Mucosa of stomach (tissue), 1 donor: ENCODE results near the gene KCNQ2.

ENCODE experiments used
- H3K27me3 ChIP-seq: one replicate; pipeline ENCODE4 v1.7.0; 2013; ENCODE audit warnings: mild to moderate bottlenecking, low read length; ENCODE audit not compliant: control insufficient read depth, insufficient read depth
- H3K36me3 ChIP-seq: one replicate; pipeline ENCODE4 v1.7.0; 2013; ENCODE audit warnings: low read length; ENCODE audit not compliant: control insufficient read depth, insufficient read depth
- H3K4me1 ChIP-seq: one replicate; pipeline ENCODE4 v1.7.0; 2013; ENCODE audit warnings: mild to moderate bottlenecking, low read length; ENCODE audit not compliant: control insufficient read depth, insufficient read depth
- H3K4me3 ChIP-seq: one replicate; pipeline ENCODE4 v1.7.0; 2013; ENCODE audit warnings: low read length
- H3K9ac ChIP-seq: one replicate; pipeline ENCODE4 v1.7.0; 2013; ENCODE audit warnings: mild to moderate bottlenecking, low read length, moderate library complexity
- H3K9me3 ChIP-seq: one replicate; pipeline ENCODE4 v1.7.0; 2013; ENCODE audit warnings: mild to moderate bottlenecking, low read length, moderate library complexity; ENCODE audit not compliant: control insufficient read depth
- donor health status: Pancreatic carcinoma.

The KCNQ2 gene

GRCh38 chr20:63363013-63363957 lies 109.2 kb downstream of the KCNQ2 start:
- peaks cover 52% of the 10 kb centered on the region for H3K27me3 ChIP-seq
- no peaks in the 10 kb centered on the region for H3K9me3 ChIP-seq
- no peaks in the 10 kb centered on the region for H3K4me1 ChIP-seq
- no peak overlapping the region for H3K4me3 ChIP-seq
- no peaks in the 10 kb centered on the region for H3K36me3 ChIP-seq
- no peak overlapping the region for H3K9ac ChIP-seq

- peaks cover 55% of the 10 kb centered on the region for H3K27me3 ChIP-seq
- H3K4me3 ChIP-seq = no peak overlapping the region
- no peaks in the 10 kb centered on the region for H3K4me1 ChIP-seq
- H3K9me3 ChIP-seq = no peaks in the 10 kb centered on the region
- no peak overlapping the region for H3K9ac ChIP-seq
- no peaks in the 10 kb centered on the region for H3K36me3 ChIP-seq
Measured at GRCh38 chr20:63362436-63363009, 109.9 kb downstream of the KCNQ2 start.

GRCh38 chr20:63361519-63362435 lies 110.7 kb downstream of the KCNQ2 start:
- H3K27me3 ChIP-seq = peaks cover 55% of the 10 kb centered on the region

DNA sequence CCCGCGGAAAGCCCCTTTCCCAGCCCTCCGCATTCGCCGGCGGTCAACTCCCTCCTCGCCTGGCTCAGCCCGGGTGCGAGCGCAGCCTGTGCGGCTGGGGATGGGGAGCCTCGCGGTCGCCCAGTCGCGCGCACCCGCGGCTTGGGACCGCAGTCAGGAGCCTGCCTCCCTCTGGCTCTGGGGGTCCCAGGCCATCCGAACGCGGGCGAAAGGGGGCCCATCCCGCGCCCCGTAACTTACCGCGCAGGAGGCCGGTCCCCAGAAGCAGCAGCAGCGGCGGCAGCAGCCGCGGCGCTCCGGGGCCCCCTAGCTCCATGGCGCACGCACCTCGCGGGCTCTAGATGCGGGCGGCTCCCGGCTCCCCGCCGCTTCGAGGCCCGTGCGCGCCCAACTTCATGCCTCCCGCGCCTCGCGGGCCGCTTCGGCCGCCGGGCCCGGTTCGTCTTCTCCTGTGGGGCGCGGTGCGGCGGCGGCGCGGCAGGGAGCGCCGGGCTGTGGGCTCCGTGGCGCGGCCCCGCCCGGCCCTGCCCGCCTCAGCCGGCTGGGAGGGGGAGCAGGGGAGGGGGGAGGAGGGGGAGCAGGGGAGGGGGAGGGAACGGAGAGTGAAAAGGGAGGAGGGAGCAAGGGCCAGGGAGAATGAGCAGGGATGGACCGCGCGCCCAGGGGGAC lies 111.5 kb downstream of the KCNQ2 start, which contains the start of gene CHRNA4:
Gene CHRNA4, minus strand, starts transcription at position 500 of the 669 bp plus-strand sequence. Its CDS starts 184 bp downstream, at position 316.
- H3K27me3 ChIP-seq = peaks cover 55% of the 10 kb centered on the region

More at GRCh38 chr20:63361519-63362435, 110.7 kb downstream of the KCNQ2 start:
- no peaks in the 10 kb centered on the region for H3K36me3 ChIP-seq
- no peak overlapping the region for H3K4me3 ChIP-seq
- no peak overlapping the region for H3K9ac ChIP-seq
- no peaks in the 10 kb centered on the region for H3K4me1 ChIP-seq
- no peaks in the 10 kb centered on the region for H3K9me3 ChIP-seq

GRCh38 chr20:63359937-63360849 lies 112.3 kb downstream of the KCNQ2 start:
- Histone ChIP-seq H3K9me3 (no peaks in the 10 kb centered on the region), H3K4me3 (no peak overlapping the region), H3K4me1 (no peaks in the 10 kb centered on the region), H3K27me3 (peaks cover 50% of the 10 kb centered on the region), H3K9ac (no peak overlapping the region), H3K36me3 (no peaks in the 10 kb centered on the region)

More for the DNA sequence above, 111.5 kb downstream of the KCNQ2 start, which contains the start of gene CHRNA4:
- Histone ChIP-seq H3K4me3 (no peak within 1 kb of the TSS), H3K36me3 (no peaks in the 10 kb centered on the region), H3K9ac (no peak within 1 kb of the TSS), H3K4me1 (no peaks in the 10 kb centered on the region), H3K9me3 (no peaks in the 10 kb centered on the region)

GRCh38 chr20:63359164-63359934 lies 113.1 kb downstream of the KCNQ2 start:
- Histone ChIP-seq H3K36me3 (no peaks in the 10 kb centered on the region), H3K9ac (no peak overlapping the region), H3K4me1 (no peaks in the 10 kb centered on the region), H3K9me3 (no peaks in the 10 kb centered on the region), H3K4me3 (no peak overlapping the region), H3K27me3 (peaks cover 50% of the 10 kb centered on the region)

- H3K4me3 ChIP-seq = no peak overlapping the region
- no peak overlapping the region for H3K9ac ChIP-seq
- no peaks in the 10 kb centered on the region for H3K4me1 ChIP-seq
- no peaks in the 10 kb centered on the region for H3K9me3 ChIP-seq
- no peaks in the 10 kb centered on the region for H3K36me3 ChIP-seq
- peaks cover 43% of the 10 kb centered on the region for H3K27me3 ChIP-seq
Measured at GRCh38 chr20:63357921-63358905, 114.2 kb downstream of the KCNQ2 start.

GRCh38 chr20:63356931-63357879 lies 115.2 kb downstream of the KCNQ2 start:
- no peaks in the 10 kb centered on the region for H3K9me3 ChIP-seq
- H3K36me3 ChIP-seq = no peaks in the 10 kb centered on the region
- H3K27me3 ChIP-seq = peaks cover 33% of the 10 kb centered on the region
- no peaks in the 10 kb centered on the region for H3K4me1 ChIP-seq
- no peak overlapping the region for H3K4me3 ChIP-seq
- no peak overlapping the region for H3K9ac ChIP-seq

- Histone ChIP-seq H3K4me3 (no peak overlapping the region), H3K9ac (no peak overlapping the region), H3K9me3 (no peaks in the 10 kb centered on the region), H3K27me3 (peaks cover 26% of the 10 kb centered on the region), H3K4me1 (no peaks in the 10 kb centered on the region), H3K36me3 (no peaks in the 10 kb centered on the region)
Measured at GRCh38 chr20:63356511-63356910, 115.9 kb downstream of the KCNQ2 start.
